ENCODE measurements around the gene PARS2. TPM values are rescaled to one million over a fixed set of nuclear protein-coding genes. Genes with fewer than 3 reads are reported as not detected.

Gene PARS2
- total RNA-seq, 3 donors from 2014 or later, result 6.4 to 8.7 (median 7.2) TPM

DNA sequence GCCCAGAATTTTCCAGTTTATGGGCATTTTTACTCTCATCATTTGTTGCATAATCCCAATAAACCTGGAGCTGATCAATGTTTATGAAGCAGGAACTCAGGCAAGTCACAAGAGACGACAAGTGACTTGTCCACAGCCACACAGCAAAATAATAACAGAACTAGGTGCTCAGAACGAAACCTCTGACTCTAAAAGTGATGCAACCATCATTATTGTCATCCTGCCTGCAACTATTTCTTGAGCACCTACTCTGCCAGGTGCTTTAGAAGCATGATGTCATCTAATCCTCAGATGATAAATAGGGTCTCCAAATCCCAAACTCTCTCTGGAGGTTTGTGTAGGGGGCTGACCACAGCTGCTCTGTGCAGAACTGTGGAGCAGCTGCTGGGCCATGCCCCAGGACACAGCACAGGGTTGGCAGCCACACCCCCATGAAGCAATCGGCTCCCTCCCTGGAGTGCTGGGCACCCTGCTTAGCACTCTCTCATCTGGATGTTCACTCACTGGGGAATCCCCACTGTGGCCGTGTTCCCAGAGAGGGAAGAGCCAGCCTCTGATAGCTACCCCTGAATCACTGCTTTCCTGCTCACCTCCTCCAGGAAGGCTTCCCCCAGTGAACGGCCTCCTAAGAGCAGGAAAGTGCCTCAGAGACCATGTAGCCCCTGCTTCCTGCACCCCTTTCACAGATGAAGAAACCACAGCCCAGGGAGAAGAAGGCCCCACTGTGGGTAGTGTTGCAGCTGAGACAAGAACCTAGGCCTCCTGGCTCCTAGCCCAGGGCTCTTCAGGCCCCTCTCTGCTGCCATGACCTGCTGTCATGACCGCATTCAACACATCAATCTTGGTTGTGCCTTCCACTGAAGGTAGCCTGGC is 34.7 kb upstream of the PARS2 start:
- ATAC-seq (peak; percentile 41), DNase-seq (peak; percentile 67 to 76 (median 69))
- intact Hi-C loops (cut with DNase I, micrococcal nuclease), result no loop called here
- Histone ChIP-seq H3K36me3 (ENCODE audit: low read depth) (no peaks in the 10 kb centered on the region), H3K4me1 (ENCODE audit: low read depth) (peaks cover 68% of the 10 kb centered on the region), H3K4me3 (no peak overlapping the region), H3K9me3 (no peaks in the 10 kb centered on the region)
- TF ChIP-seq, protein P1, sequence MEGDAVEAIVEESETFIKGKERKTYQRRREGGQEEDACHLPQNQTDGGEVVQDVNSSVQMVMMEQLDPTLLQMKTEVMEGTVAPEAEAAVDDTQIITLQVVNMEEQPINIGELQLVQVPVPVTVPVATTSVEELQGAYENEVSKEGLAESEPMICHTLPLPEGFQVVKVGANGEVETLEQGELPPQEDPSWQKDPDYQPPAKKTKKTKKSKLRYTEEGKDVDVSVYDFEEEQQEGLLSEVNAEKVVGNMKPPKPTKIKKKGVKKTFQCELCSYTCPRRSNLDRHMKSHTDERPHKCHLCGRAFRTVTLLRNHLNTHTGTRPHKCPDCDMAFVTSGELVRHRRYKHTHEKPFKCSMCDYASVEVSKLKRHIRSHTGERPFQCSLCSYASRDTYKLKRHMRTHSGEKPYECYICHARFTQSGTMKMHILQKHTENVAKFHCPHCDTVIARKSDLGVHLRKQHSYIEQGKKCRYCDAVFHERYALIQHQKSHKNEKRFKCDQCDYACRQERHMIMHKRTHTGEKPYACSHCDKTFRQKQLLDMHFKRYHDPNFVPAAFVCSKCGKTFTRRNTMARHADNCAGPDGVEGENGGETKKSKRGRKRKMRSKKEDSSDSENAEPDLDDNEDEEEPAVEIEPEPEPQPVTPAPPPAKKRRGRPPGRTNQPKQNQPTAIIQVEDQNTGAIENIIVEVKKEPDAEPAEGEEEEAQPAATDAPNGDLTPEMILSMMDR (IDR thresholded peaks at IDR 0.05), result no peak

DNA sequence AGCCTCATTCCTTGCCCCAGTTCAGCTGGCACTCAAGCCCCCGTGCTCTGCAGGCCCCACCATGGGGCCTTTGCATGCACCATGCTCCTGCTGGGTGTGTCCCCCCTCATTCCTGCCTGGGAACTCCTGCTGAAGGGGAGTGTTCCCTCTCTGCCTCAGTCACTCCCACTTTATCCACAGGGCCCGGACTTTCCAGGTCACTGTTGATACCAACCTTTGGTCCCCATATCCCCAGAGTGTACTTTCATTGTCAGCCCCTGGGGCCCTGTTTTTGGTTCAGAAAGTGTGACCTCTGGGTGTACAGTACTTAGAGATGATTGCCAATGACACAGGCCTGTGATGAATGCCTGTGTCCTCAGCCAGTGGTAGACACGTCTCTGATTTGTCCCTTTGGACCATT is 33.9 kb upstream of the PARS2 start:
- peak; percentile 10 for ATAC-seq
- TF ChIP-seq, protein P1 (IDR thresholded peaks at IDR 0.05), result no peak
- Histone ChIP-seq H3K9me3 (no peaks in the 10 kb centered on the region), H3K4me3 (no peak overlapping the region), H3K4me1 (ENCODE audit: low read depth) (peaks cover 74% of the 10 kb centered on the region), H3K36me3 (ENCODE audit: low read depth) (no peaks in the 10 kb centered on the region)
- intact Hi-C loops (cut with DNase I, micrococcal nuclease), result no loop called here
- DNase-seq, result peak in 2 of 3 donors; percentile 59 to 61

DNA sequence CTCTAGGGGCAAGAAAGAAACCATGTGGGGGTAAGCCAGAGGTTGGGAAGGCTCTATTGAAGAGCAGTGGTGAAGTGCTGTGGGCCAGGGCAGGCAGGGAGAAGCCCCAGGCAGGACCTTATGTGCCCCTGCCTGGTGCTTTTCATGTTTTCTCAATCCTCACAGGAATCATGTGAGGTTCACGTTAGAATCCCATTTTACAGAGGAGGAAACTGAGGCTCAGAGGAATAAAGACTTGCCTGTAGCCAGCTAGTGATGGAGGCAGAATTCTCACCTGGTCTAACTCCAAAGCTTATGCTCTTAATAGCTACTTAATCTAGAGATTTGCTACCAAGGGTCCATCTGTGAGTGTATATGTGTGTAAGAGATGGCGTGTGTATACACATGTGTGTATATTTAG is 32.6 kb upstream of the PARS2 start:
- H3K4me1 ChIP-seq (ENCODE audit: low read depth), result peaks cover 77% of the 10 kb centered on the region

DNA sequence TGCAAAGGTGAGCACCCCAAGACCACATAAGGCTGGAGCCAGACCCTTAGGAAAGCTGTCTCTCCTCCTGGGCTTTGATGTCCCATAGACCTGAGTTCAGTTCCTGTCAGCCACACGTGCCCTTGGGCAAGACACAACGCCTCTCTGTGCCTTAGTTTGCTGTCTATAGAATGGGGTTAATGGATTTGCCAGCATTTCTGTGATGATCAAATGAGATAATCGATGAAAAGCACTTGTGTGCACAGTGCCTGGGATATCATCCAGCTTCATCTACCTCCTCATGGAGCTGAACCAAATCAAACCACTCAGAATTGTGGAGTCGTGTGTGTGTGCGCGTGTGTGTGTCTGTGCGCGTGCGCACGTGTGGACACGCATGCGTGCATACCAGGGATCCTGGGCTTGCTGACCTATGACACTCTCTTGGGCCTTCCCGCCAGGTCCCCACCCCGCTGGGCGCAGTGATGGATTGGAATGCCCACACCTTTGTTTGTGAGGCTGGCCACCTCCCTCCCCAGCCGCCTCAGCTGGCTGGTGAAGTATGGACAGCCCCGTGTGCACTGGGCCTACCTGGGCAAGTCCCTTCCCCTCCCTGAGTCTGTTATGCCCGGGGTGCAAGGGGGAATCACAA is 31.6 kb upstream of the PARS2 start:
- H3K4me3 ChIP-seq, result no peak overlapping the region
- DNase-seq, result peak; percentile 90 to 91 (median 91)
- TF ChIP-seq, protein P1 (IDR thresholded peaks at IDR 0.05), result no peak
- H3K4me1 ChIP-seq (ENCODE audit: low read depth), result peaks cover 73% of the 10 kb centered on the region
- no peaks in the 10 kb centered on the region for H3K36me3 ChIP-seq (ENCODE audit: low read depth)
- ATAC-seq, result peak; percentile 72
- intact Hi-C loops (cut with DNase I, micrococcal nuclease), result no loop called here
- H3K9me3 ChIP-seq, result no peaks in the 10 kb centered on the region

More for the DNA sequence above, 32.6 kb upstream of the PARS2 start:
- Histone ChIP-seq H3K36me3 (ENCODE audit: low read depth) (no peaks in the 10 kb centered on the region), H3K4me3 (no peak overlapping the region), H3K9me3 (no peaks in the 10 kb centered on the region)
- TF ChIP-seq, protein P1 (IDR thresholded peaks at IDR 0.05), result no peak
- intact Hi-C loops (cut with DNase I, micrococcal nuclease), result no loop called here
- DNase-seq (peak in 1 of 3 donors; percentile 23), ATAC-seq (no peak)

DNA sequence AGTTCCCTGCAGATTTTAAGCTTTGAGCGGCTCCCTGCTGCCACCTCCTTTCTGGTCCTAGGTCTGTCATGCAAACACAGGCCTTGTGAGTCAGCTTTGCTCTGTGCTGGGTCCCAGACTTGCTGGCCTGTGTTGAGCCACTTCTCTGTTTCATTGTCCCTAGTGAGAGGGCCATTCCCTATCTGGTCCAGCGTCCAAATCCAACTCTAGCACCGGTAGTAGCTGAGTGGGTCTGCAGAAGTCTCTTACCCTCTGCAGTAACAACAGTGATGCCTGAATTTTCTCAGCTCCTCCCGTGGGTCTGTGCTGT is 31.0 kb upstream of the PARS2 start:
- Histone ChIP-seq H3K36me3 (ENCODE audit: low read depth) (no peaks in the 10 kb centered on the region), H3K9me3 (no peaks in the 10 kb centered on the region), H3K4me1 (ENCODE audit: low read depth) (peaks cover 73% of the 10 kb centered on the region), H3K4me3 (no peak overlapping the region)
- DNase-seq (no peak), ATAC-seq (no peak)
- TF ChIP-seq, protein P1 (IDR thresholded peaks at IDR 0.05), result no peak
- intact Hi-C loops (cut with DNase I, micrococcal nuclease), result no loop called here
